KMS-11 (cell line): Measurements from ENCODE around the gene GRID2.

Experiments used
- H2AFZ ChIP-seq: fragments of 200-600 bp; sonication (generic); 2 replicates; pipeline ENCODE4 v1.6.1; 2016; ENCODE audit warnings: antibody characterized with exemption, mixed run types, low read depth
- H3K27ac ChIP-seq: fragments of 200-600 bp; sonication (generic); 2 replicates; pipeline ENCODE4 v1.6.1; 2016; ENCODE audit warnings: mild to moderate bottlenecking, mixed run types
- H3K27me3 ChIP-seq: fragments of 200-600 bp; sonication (generic); 2 replicates; pipeline ENCODE4 v1.6.1; 2017; ENCODE audit warnings: mild to moderate bottlenecking, low read depth, mixed run types, moderate library complexity; ENCODE audit not compliant: insufficient read depth
- H3K36me3 ChIP-seq: fragments of 200-600 bp; sonication (generic); 2 replicates; pipeline ENCODE4 v1.6.1; 2017; ENCODE audit warnings: mild to moderate bottlenecking, mixed run types; ENCODE audit not compliant: insufficient read depth
- H3K4me1 ChIP-seq: fragments of 200-600 bp; sonication (generic); 2 replicates; pipeline ENCODE4 v1.6.1; 2016; ENCODE audit warnings: mild to moderate bottlenecking, low read depth, mixed run types; ENCODE audit not compliant: poor library complexity, severe bottlenecking
- H3K4me2 ChIP-seq: fragments of 200-600 bp; sonication (generic); 2 replicates; pipeline ENCODE4 v1.7.0; 2016; ENCODE audit warnings: mild to moderate bottlenecking, mixed run types
- H3K4me3 ChIP-seq: fragments of 200-600 bp; sonication (generic); IDR thresholded peaks from 2 replicates; pipeline ENCODE4 v1.6.1; 2017; ENCODE audit warnings: low read depth, low read length, mixed read lengths; ENCODE audit not compliant: insufficient read depth
- H3K79me2 ChIP-seq: fragments of 200-600 bp; sonication (generic); 2 replicates; pipeline ENCODE4 v1.6.1; 2016; ENCODE audit warnings: low read depth, mixed run types; ENCODE audit not compliant: insufficient read depth
- H3K9ac ChIP-seq: fragments of 200-600 bp; sonication (generic); 2 replicates; pipeline ENCODE4 v1.6.1; 2016; ENCODE audit warnings: mild to moderate bottlenecking, mixed run types
- H4K20me1 ChIP-seq: fragments of 200-600 bp; sonication (generic); 2 replicates; pipeline ENCODE4 v1.6.1; 2016; ENCODE audit warnings: mild to moderate bottlenecking, mixed run types; ENCODE audit not compliant: insufficient read depth
- TF ChIP-seq, protein P1 (sequence below): fragments of 200-600 bp; sonication (generic); conservative IDR thresholded peaks from 2 replicates; pipeline ENCODE4 v1.6.1; 2017; ENCODE audit warnings: low read depth, mild to moderate bottlenecking, antibody characterized with exemption, low read length, moderate library complexity, mixed read lengths

GRID2 gene

DNA sequence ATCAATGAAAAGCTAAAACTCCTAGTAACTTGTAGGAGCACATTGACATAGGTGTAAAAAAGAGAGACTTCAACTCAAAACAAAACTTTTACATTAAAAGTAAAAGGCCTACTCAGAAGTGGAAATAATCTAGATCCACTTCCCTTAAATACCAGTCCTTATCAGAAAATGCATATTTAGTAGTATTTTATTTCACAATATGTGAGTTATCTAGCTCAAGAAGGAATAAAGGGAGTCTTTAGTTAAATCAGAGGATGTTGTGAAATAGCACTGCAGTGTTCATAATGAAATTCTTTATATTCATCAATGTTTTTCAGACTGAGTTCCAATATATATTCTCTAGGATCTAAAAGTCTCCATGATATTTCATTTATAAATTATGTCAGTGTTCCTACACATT is 715.0 kb downstream of the GRID2 start:
- no peaks in the 10 kb centered on the region for H4K20me1 ChIP-seq
- no peaks in the 10 kb centered on the region for H3K27me3 ChIP-seq
- H3K4me2 ChIP-seq: no peak overlapping the region
- no peaks in the 10 kb centered on the region for H3K79me2 ChIP-seq
- TF ChIP-seq, protein P1, sequence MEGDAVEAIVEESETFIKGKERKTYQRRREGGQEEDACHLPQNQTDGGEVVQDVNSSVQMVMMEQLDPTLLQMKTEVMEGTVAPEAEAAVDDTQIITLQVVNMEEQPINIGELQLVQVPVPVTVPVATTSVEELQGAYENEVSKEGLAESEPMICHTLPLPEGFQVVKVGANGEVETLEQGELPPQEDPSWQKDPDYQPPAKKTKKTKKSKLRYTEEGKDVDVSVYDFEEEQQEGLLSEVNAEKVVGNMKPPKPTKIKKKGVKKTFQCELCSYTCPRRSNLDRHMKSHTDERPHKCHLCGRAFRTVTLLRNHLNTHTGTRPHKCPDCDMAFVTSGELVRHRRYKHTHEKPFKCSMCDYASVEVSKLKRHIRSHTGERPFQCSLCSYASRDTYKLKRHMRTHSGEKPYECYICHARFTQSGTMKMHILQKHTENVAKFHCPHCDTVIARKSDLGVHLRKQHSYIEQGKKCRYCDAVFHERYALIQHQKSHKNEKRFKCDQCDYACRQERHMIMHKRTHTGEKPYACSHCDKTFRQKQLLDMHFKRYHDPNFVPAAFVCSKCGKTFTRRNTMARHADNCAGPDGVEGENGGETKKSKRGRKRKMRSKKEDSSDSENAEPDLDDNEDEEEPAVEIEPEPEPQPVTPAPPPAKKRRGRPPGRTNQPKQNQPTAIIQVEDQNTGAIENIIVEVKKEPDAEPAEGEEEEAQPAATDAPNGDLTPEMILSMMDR: no peak
- H3K4me3 ChIP-seq: no peak overlapping the region
- H3K27ac ChIP-seq: no peak overlapping the region
- H3K9ac ChIP-seq: no peak overlapping the region
- no peaks in the 10 kb centered on the region for H3K4me1 ChIP-seq
- no peaks in the 10 kb centered on the region for H3K36me3 ChIP-seq
- no peak overlapping the region for H2AFZ ChIP-seq

DNA sequence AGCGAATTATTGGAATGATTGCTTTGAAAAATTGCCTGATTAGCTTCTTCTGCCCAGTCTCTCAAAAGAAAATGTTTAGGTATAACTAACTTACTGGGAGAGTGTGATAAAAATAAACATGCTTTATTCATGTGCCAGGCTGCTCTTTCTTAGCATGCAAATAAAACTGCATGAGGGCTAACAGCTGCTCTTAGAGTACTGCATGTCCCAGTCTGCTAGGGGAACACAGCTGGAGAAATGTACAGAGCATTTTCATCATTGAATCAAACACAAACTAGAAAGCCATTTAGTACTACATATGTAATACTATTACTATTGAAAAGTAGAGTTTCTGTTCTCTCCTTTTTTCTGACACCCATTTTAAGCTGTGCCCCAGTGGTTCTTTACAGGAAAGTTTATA is 726.0 kb downstream of the GRID2 start:
- TF ChIP-seq, protein P1: no peak
- Histone ChIP-seq H3K79me2 (no peaks in the 10 kb centered on the region), H2AFZ (no peak overlapping the region), H3K4me1 (no peaks in the 10 kb centered on the region), H3K9ac (no peak overlapping the region), H3K27me3 (no peaks in the 10 kb centered on the region), H3K27ac (no peak overlapping the region), H3K36me3 (no peaks in the 10 kb centered on the region), H3K4me2 (no peak overlapping the region), H4K20me1 (no peaks in the 10 kb centered on the region), H3K4me3 (no peak overlapping the region)

DNA sequence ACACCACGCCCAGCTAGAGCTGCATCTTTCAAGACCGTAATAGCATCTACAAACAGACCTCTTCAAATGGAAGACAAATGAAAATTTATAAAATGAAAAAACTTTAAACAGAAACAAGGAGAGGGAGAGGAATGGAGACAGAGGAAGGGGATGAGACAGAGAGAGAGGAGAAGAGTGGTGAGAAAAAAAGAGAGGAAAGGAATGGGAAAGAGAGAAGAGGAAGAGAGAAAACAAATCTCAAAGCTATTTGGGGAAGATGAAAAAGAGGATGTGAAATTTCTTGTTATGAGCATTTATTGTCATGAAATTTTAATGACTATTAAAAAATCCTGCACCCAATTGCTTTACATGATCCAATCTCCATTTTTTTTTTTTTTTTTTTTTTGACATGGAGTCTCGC is 726.9 kb downstream of the GRID2 start:
- no peaks in the 10 kb centered on the region for H3K4me1 ChIP-seq
- H2AFZ ChIP-seq: no peak overlapping the region
- no peak overlapping the region for H3K4me3 ChIP-seq
- TF ChIP-seq, protein P1: no peak
- H3K27me3 ChIP-seq: no peaks in the 10 kb centered on the region
- H3K79me2 ChIP-seq: no peaks in the 10 kb centered on the region
- no peaks in the 10 kb centered on the region for H3K36me3 ChIP-seq
- no peak overlapping the region for H3K9ac ChIP-seq
- no peak overlapping the region for H3K27ac ChIP-seq
- H4K20me1 ChIP-seq: no peaks in the 10 kb centered on the region
- no peak overlapping the region for H3K4me2 ChIP-seq

DNA sequence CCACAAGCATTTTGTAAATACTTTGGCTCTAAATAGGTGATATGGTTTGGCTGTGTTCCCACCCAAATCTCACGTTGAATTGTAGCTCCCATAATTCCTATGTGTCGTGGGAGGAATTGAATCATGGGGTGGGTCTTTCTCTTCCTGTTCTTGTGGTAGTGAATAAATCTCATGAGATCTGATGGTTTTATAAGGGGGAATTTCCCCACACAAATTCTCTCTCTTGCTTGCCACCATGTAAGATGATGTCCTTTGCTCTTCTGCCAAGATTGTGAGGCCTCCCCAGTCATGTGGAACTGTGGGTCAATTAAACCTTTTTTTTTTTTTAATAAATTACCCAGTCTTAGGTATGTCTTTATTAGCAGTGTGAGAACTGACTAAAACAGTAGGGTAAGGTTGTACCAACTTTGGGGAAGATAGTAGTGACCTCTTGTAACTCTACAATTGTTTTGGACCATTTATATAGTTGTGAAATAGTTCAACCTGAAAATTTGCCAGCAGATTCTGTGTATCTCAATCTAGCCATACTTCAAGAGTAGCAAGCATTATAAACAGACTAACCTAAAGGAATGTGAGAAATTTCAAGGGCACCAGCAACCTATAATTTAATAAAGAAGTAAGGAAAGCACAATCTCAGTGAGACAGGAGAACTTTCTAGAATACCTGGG is 727.8 kb downstream of the GRID2 start:
- no peak overlapping the region for H3K4me3 ChIP-seq
- H3K36me3 ChIP-seq: no peaks in the 10 kb centered on the region
- H3K27me3 ChIP-seq: no peaks in the 10 kb centered on the region
- TF ChIP-seq, protein P1: no peak
- H3K79me2 ChIP-seq: no peaks in the 10 kb centered on the region
- H3K4me2 ChIP-seq: no peak overlapping the region
- no peaks in the 10 kb centered on the region for H4K20me1 ChIP-seq
- no peak overlapping the region for H2AFZ ChIP-seq
- H3K27ac ChIP-seq: no peak overlapping the region
- H3K4me1 ChIP-seq: no peaks in the 10 kb centered on the region
- no peak overlapping the region for H3K9ac ChIP-seq
